ENCODE data around the gene PIGO. TPM values are rescaled to one million over a fixed set of nuclear protein-coding genes. Genes with fewer than 3 reads are reported as not detected.

PIGO gene
- polyA plus RNA-seq, 4 donors = 20.7 to 40.7 (median 32.9) TPM

DNA sequence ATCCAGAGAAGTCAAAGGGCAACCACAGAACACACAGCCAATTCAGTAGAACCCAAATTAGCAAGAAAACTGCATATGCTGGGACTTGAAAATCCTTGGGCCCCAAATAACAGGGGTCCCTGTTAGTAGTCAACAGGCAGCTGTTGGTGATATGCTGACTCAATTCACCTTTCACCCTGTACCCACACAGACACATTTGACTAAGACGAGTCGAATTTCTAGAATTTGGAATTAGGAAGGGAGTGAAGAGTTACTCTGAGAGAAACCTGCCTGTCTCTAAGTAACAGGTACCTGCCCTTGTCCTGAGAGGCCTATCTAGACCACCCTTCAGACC is 23.1 kb downstream of the PIGO start:
- DNase-seq (ENCODE audit: low read depth in 4 of 4, low spot score in 3 of 4) = no peak

DNA sequence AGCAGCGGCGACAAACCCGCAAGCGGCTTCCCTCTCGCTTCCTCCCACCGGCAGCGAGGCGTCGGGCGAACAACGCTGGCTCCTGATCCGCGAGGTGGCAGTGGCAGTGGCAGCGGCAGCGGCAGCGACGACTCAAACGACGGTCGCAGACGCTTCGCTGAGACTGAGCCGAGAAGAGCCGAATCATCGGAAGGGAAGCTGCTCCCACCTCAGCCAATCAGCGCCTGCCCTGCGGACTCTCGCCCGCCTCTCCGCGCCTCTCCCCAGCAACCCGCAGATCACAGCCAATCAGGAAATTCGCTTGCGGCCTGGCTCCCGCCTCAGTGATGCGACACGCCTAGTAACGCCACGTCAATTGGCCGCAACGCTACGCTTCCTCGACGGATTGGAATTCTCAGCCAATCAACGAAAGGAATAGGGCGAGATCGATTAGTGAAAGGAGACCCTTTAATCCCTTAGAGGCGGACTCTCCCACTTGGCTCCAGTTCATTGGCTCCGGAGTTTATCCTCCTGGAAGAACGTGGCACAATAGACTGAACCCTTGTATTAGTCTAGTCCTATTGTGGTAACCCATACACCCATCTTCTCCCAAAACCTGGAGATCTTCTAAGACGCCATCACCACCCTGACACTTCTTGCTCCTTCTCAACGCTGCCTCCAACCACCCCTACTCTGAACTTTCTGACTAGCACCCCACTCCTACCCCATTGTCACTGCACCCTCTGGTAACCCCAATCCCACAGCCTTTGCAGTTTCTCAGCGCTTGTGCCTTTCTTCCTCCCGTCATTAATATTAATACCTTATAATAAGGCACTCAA is 23.7 kb downstream of the PIGO start, which contains the start of gene VCP:
Gene VCP (minus strand): TSS at position 165 of the 818 bp plus-strand sequence. CDS start 272 bp downstream, outside the sequence.
- peak; percentile 91 to 97 (median 94) for DNase-seq (ENCODE audit: low read depth in 4 of 4, low spot score in 3 of 4)

DNA sequence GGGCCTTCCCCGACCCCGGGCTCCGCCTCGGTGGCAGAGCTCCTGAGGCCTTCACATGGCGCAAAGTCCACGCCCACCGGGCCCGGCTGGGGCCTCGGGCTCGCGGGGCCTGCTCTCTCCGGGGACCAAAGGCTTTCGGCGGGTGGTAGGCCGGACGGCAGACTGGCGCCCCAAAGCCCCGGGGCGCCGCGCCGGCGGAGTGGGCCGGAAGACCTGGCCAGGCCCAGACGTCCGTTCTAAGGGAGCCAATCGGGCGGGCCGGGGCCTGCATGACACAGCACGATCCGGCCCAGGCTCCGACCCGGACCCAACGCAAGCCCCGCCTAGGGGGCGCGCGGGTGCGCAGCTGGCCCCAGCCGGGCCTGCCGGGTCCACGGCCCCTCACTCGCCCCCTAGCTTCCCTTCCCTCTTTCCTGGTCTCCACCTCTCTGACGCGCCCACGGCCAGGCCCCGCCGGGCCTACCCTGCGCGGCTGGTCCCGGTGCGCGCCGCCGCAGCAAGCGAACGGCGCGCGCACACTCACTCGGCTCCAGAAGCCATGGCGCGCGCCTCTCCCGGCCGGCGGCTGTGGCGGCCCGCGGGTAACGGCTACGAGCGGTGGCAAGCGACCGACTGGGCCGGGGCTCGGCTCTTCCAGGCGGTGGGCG is 24.5 kb downstream of the PIGO start:
- peak; percentile 51 to 72 (median 68) for DNase-seq (ENCODE audit: low read depth in 4 of 4, low spot score in 3 of 4)

DNA sequence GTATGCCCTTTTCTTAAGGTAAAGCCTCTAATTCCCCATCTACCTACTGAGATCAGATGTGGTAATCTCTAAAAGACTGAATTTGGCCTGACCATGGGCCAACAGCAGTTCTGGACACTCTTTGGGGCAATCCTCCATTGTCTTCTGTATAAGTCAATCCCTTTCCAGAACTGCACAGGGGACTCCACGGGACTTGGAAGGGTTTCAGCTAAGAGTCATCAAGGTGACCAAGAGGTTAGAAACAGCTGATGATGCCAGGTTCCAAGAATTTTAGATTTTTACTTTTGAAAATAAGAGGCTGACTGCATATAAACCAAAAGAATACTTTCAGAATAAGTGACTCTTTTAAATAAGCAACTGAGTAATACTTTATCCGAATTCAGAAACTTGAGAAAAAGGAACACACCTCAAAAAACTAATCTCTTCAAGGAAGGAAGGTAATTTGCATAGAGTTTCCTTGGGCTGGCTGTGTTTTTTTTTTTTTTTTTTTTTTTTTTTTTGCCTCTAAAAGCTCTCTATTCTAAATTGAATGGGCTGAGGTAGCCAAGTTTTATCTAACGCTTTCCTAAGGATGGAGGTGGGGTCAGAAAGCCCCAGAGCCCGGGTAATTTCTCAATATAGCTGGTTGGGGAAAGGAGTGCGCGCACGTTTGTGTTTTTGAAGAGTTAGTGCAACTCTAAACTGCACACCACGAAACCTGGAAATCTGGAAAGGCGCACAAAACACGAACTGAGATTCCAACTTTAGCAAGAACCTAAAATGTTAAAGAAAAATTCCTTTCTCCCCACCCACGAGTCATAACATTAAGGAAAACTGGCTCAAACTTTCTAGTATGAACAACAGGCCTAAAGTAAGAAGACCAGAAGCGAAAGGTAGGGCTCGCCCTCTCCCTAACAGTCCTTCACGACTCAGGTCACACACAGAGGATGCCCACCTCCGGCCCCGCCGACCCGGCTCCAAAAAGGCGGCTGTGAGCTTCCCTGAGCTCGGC is 25.3 kb downstream of the PIGO start:
- no peak for DNase-seq (ENCODE audit: low read depth in 4 of 4, low spot score in 3 of 4)

DNA sequence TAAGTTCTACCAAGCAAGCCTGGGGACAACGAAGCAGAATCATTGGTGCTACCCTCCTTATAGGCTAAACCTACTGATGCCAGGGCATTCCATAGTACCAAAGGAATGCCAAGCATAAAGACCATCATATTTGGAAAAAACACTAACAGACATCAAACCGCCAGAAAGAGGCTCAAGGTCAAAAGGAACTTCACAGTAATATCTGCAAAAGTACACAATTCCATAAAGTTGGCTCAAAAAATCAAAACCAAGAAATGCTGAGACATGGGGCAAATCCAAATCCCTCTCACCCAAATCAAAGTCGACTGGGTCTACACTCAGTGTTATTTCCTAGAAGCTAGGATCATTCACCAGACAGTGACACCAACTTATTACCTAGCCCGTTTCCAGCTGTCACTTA is 27.4 kb downstream of the PIGO start:
- no peak for DNase-seq (ENCODE audit: low read depth in 4 of 4, low spot score in 3 of 4)

DNA sequence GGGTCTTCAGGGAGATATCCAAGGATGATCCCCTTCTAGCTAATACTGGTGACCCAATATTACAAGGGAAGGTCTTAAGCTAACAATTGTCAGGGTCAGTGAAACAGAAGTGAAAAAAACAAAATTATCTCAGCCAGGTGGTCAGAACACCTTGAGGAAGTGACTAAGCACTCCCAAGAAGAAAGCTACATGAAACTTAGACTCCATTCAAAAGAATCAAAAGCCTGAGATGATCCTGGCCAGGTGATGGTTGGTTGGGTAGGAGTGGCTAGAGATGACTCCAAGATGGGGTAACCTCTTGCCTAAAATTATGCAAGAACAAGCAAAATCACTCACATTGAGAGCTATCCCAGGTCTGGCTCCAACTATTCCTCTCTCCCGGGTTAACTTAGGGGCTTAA is 29.3 kb downstream of the PIGO start:
- no peak for DNase-seq (ENCODE audit: low read depth in 4 of 4, low spot score in 3 of 4)

DNA sequence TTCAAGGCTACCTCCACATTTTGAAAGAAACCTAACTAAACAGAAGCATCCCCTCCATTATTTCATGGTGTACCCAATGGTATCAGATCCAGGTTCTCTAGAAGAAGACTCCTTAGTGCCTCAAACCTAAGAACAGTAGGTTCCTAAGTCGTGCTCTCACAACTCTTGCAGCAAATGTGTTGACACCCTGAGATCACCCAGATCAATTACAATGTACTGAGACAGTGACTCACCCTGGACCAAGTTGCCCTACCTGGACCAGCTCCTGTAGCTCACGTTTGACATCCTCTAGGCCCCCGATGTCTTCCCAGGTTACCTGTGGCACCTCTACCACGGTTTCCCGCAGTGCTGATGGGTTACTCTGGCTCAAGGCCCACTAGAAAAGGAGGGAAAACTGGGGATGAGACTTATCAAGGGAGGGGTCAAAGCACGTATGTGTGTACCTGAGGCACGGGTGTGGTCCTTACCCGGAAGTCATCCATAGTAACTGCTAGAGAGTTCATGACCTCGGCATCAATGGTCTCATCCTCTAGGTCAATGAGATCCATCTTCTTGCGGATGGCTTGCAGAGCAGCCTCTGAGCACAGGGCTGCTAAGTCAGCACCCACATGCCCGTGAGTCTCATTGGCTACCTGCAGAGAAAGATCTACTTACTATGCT is 35.7 kb downstream of the PIGO start:
- DNase-seq (ENCODE audit: low read depth in 4 of 4, low spot score in 3 of 4) = no peak

DNA sequence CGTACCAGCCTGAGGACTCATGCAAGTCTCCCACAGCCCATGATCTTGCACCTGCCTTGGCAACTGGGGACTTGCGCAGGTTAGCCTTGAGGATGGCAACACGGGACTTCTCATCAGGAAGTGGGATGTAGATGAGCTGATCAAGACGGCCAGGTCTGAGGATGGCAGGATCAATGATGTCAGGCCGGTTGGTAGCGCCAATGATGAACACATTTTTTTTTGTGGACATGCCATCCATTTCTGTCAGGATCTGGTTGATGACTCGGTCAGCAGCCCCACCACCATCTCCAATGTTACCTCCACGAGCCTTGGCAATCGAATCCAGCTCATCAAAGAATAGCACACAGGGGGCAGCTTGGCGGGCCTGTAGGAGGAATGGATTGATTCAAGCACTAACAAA is 37.0 kb downstream of the PIGO start:
- no peak for DNase-seq (ENCODE audit: low read depth in 4 of 4, low spot score in 3 of 4)

DNA sequence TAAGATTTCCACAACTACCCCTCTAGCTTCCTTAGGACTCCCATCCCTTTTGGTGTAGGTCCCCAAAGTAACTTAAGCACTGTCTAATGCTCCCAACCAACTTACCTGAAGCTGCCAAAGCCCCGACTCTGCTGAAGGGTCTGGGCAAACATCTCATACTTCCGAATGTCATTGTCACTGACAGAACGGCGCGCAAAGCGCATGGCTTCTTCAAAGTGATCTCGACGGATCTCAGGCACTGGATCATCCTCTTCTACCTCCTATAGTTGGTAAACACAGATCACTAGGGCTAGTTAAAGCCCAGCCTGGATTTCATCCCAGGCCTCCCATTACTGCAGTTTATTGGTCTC is 39.1 kb downstream of the PIGO start:
- DNase-seq (ENCODE audit: low read depth in 4 of 4, low spot score in 3 of 4) = no peak

DNA sequence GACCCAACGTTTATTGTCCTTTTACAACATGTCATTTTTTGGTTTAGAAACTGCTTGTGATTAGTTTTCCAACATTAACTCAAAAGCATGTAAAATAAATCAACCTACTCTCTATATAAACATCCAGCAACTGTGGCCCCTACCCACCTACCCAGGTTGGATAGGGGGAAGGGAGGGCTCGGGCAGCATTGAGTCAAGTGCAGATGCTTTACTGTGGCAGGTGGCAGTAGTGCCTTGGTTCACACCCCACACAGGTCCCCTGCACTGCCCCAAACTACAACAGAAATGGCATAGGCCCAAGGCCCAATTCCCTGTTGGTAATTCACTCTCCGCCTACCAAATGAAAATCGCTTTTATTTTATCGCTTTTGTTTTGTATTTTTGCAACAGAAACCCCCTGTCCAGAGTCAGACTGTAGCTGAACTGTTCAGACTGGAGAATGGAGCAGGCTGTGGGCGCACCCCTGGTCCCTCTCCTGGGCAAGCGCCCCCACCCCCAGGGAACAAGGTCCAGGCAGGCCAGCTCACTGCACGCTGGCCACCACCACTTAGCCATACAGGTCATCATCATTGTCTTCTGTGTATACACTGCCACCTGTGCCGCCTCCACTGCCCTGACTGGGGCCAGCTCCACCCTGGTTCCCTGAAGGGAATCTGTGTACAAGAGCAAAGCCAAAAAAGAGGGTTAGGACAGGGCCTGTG is 39.7 kb downstream of the PIGO start:
- DNase-seq (ENCODE audit: low read depth in 4 of 4, low spot score in 3 of 4) = no peak

DNA sequence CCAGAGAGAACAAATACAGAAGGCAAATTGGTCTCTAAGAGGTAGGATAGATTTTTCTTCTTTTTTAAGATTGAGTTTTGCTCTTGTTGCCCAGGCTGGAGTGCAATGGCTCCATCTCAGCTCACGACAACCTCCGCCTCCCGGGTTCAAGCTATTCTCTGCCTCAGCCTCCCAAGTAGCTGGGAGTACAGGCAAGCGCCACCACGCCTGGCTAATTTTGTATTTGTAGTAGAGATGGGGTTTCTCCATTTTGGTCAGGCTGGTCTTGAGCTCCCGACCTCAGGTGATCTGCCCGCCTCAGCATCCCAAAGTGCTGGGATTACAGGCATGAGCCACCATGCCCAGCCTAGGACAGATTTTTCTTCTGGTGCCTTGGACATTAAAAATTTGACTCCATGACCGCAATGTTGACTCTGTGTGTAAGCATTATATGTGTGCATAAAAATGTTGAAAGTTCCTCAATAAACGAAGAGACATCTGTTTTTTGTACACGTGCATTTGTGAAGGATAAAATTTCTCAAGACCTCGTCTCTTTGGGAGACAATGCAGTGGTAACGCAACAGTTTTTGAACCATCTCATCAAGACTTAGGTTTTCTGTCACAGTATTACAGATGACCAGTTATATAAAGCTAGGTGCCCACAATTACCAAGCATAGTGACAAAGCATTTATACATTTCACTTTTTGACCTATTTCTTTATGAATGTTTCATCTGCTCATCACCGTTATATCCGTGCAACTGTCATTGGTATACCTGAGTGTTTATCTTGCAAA is 41.3 kb downstream of the PIGO start:
- no peak for DNase-seq (ENCODE audit: low read depth in 4 of 4, low spot score in 3 of 4)

DNA sequence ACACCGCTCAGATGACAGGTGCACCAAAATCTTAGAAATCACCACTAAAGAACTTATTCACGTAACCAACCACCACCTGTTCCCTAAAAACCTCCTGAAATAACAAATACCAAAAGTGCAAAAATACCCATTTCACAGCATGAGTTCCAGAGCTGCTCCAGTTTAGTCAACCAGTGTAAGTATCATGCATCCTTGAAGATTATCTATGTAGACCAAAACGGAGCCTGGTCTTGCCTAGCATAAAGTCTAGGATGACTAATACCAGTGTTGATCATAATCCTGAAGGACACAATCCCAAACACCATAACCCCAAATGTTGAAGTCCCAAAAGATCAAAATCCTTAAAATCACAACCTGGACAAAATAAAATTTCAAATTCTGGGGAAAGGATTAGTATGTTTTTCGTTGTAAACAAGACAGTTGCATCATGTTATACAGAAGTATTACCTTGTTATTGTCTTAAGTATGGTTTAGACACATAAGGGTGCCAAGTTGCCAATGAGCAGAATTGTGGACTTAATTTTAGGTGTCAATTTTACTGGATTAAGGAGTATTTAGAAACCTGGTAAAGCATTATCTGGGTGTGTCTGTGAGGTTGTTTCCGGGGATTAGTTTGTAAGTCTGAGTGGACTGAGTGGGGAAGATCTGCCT is 42.1 kb downstream of the PIGO start:
- no peak for DNase-seq (ENCODE audit: low read depth in 4 of 4, low spot score in 3 of 4)

DNA sequence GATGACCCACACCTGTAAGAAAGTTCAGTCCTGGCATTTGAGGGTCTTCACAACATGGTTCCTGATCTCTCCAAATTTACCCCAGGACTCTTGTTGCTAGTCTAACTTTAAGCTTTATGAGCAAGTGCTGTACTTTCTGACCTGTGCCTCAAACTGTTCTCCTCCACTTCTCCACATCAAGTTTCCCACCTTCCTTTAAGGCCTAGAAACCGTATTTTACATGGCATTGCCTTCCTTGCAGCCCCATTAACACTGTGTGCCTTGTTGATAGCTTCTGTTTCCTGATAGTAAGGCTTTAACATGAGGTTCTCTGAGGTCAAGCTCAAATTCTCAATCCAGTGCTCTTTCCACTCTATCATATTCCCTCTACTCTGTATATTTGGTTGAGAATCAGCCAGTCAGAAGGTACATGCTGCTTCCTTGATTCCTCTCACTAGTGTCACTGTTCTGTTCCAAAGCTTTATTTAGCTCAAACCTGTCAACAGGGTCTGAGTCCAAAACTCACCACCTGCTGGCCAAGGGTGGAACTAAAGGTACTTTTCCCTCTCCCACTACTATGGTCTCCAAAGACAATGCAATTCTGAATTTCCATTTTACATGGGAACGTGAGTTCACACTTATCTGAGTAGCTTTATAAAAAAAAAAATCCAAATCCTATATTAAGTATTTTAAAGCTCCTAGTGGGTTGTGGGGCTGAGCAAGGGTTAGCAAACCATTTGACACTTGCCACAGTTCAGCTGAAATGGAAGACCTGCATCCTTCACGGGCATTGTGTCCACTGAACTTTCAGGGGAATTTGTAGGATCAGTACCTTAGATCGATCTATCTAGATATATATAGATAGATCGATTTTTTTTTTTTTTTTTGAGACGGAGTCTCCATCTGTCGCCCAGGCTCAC is 45.1 kb downstream of the PIGO start:
- no peak for DNase-seq (ENCODE audit: low read depth in 4 of 4, low spot score in 3 of 4)

DNA sequence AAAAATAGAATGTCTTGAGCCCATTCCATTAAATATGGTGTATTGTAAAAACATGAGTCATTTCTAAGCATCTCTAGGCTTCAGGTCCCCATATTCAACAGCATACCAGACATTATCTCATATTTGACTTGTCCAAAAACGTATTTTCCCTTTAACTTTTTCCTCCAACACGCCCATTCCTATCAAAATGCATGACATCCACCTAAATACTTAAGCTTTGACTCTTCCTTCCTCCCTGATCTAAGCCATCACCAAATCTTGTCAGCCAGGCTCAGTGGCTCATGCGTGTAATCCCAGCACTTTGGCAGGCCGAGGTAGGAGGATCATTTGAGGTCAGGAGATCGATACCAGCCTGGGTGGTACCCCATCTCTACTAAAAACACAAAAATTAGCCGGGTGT is 47.9 kb downstream of the PIGO start:
- no peak for DNase-seq (ENCODE audit: low read depth in 4 of 4, low spot score in 3 of 4)

DNA sequence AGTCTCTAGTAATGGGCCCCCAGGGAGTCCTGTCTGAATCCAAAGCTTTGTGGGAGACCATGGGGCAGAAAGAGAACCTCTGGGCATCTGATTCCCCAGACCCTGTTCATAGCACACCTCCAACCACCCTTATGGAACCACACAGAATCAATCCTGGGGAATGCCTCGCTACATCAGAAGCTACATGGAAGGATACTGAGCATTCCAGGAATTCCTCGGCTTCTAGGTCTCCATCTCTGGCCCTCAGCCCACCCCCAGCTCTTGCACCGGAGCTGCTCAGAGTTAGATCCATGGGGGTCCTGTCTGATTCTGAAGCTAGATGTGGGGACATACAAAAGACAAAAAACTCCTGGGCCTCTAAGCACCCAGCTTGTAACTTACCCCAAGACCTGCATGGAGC is 52.3 kb downstream of the PIGO start:
- DNase-seq (ENCODE audit: low read depth in 4 of 4, low spot score in 3 of 4) = no peak

DNA sequence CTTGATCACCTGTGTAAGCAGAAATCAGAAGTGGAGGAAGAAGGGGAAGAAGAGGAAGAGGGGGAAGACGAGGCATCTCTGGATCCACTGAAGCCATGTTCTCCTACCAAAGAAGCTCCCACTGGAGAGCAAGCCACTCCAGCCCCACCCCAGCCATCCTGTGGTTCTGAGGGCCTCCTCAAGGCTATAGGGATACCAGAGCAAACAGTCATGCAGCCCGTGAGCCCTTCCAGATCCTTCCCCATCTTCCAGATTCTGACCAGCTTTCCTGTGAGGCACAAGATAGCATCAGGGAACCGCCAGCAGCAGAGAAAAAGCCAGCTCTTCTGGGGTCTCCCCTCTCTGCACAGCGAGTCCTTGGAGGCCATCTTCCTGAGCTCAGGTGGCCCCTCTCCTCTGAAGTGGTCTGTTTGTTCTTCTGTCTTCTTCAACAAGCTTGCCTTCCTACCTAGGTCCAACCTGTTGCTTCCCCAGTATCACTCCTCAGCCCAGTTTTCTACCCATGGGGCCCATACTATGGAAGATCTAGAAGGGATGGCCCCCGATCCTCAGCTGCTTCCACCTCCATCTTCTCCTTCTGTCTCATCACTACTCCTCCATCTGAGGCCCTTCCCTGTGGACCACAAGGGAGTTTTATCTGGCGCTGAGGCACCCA is 53.4 kb downstream of the PIGO start:
- DNase-seq (ENCODE audit: low read depth in 4 of 4, low spot score in 3 of 4) = no peak

DNA sequence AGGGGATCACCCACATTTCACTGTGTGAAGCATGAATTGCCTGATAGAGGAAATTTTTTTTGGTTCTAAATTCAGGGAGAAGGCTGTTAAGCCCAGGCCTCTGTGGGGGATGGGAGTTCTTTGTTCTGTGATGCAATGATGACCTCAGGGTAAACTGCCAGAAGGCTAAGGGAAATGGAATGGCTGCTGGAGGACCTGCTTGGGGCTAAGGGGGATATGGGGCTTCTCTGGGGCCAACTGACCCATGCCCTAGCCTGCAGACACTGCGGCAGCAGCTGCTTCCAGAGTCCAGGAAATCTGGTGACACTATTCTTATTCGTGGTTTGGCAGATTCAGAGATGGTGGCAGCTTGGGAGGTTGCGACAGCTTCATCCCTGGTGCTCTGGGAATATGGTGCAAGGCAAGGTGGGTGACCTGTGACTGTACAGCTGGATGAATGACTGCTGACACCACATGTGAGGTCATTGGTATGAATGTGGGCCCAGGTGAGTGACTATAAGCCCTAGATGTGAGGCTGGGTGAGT is 54.2 kb downstream of the PIGO start:
- DNase-seq (ENCODE audit: low read depth in 4 of 4, low spot score in 3 of 4) = no peak

Measured in left renal pelvis (tissue), 4 donors.